OCI-LY7 (cell line): ENCODE measurements around the gene DHRS7B.

Experiments
- EZH2phosphoT487 ChIP-seq: fragments of 200-600 bp; sonication (generic); IDR thresholded peaks from 2 replicates; pipeline ENCODE4 v1.6.1; 2018; ENCODE audit warnings: low read depth, borderline replicate concordance, mild to moderate bottlenecking, mixed run types, antibody characterized with exemption, low read length, moderate library complexity, mixed read lengths
- TF ChIP-seq, protein P1 (sequence below): fragments of 200-600 bp; sonication (generic); conservative IDR thresholded peaks from 2 replicates; pipeline ENCODE4 v1.5.1; 2014; ENCODE audit warnings: mild to moderate bottlenecking, antibody characterized with exemption, low read length, moderate library complexity, mixed read lengths

DNA sequence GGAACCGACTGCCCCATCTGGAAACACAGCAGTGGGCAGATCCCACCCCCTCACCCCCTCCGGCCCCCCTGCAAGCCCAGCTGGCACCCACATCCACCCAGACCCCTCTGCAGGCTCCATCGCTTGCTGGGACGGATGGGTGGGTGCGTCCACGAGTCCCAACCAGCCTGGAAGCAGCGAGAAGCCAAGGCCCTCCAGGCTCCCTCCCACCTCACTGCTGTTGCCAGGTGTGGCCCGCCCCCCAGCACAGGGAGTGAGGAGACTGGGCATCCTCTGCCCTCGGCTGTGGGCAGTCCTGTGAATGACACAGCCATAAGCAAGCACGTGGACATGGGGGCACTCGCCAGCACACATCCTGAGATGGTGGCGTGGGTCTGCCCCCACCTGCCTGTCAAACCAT, 75.7 kb downstream of the DHRS7B start:
- TF ChIP-seq, protein P1, sequence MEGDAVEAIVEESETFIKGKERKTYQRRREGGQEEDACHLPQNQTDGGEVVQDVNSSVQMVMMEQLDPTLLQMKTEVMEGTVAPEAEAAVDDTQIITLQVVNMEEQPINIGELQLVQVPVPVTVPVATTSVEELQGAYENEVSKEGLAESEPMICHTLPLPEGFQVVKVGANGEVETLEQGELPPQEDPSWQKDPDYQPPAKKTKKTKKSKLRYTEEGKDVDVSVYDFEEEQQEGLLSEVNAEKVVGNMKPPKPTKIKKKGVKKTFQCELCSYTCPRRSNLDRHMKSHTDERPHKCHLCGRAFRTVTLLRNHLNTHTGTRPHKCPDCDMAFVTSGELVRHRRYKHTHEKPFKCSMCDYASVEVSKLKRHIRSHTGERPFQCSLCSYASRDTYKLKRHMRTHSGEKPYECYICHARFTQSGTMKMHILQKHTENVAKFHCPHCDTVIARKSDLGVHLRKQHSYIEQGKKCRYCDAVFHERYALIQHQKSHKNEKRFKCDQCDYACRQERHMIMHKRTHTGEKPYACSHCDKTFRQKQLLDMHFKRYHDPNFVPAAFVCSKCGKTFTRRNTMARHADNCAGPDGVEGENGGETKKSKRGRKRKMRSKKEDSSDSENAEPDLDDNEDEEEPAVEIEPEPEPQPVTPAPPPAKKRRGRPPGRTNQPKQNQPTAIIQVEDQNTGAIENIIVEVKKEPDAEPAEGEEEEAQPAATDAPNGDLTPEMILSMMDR, result no peak
- no peak for TF ChIP-seq EZH2phosphoT487
